GM23248 (cell line): Measurements from ENCODE around the gene PRUNE2.

Experiments
- EZH2 ChIP-seq: fragments of 200-600 bp; sonication (generic); IDR thresholded peaks from 2 replicates; pipeline ENCODE4 v1.6.1; 2018; ENCODE audit warnings: antibody characterized with exemption, mild to moderate bottlenecking; ENCODE audit not compliant: insufficient read depth, poor library complexity, severe bottlenecking
- EZH2phosphoT487 ChIP-seq: fragments of 200-600 bp; sonication (generic); IDR thresholded peaks from 2 replicates; pipeline ENCODE4 v1.6.1; 2018; ENCODE audit warnings: antibody characterized with exemption, moderate library complexity, mild to moderate bottlenecking, low read depth; ENCODE audit not compliant: insufficient read depth

GRCh38 chr9:76609285-76610010 is 296.5 kb downstream of the PRUNE2 start:
- TF ChIP-seq EZH2 (no peak), EZH2phosphoT487 (no peak)
